Neuron (in vitro differentiated cells): ENCODE data around the gene UNKL.

Experiments
- H2AFZ ChIP-seq: one replicate; pipeline ENCODE4 v1.6.1; 2013; ENCODE audit warnings: low read depth, mild to moderate bottlenecking, inconsistent platforms, low read length, moderate library complexity
- H3K27me3 ChIP-seq: one replicate; pipeline ENCODE4 v1.6.1; 2013; ENCODE audit warnings: low read length; ENCODE audit not compliant: insufficient read depth
- H3K36me3 ChIP-seq: one replicate; pipeline ENCODE4 v1.6.1; 2013; ENCODE audit warnings: low read length; ENCODE audit not compliant: insufficient read depth
- H3K4me1 ChIP-seq: one replicate; pipeline ENCODE4 v1.6.1; 2013; ENCODE audit warnings: low read length; ENCODE audit not compliant: insufficient read depth
- H3K4me3 ChIP-seq: 2 replicates; pipeline ENCODE4 v1.5.1; 2013; ENCODE audit warnings: mild to moderate bottlenecking, low read length, moderate library complexity
- H3K9me3 ChIP-seq: one replicate; pipeline ENCODE4 v1.6.1; 2013; ENCODE audit warnings: low read length

Gene UNKL

GRCh38 chr16:1366712-1367299, 47.7 kb downstream of the UNKL start:
- Histone ChIP-seq H3K4me1 (no peaks in the 10 kb centered on the region), H3K27me3 (no peaks in the 10 kb centered on the region), H3K9me3 (no peaks in the 10 kb centered on the region), H2AFZ (no peak overlapping the region), H3K36me3 (peaks cover 46% of the 10 kb centered on the region), H3K4me3 (no peak overlapping the region)

- H3K27me3 ChIP-seq: no peaks in the 10 kb centered on the region
- no peak overlapping the region for H3K4me3 ChIP-seq
- peaks cover 44% of the 10 kb centered on the region for H3K36me3 ChIP-seq
- H2AFZ ChIP-seq: no peak overlapping the region
- no peaks in the 10 kb centered on the region for H3K9me3 ChIP-seq
- no peaks in the 10 kb centered on the region for H3K4me1 ChIP-seq
These were observed 48.3 kb downstream of the UNKL start for GRCh38 chr16:1366060-1366711.

DNA sequence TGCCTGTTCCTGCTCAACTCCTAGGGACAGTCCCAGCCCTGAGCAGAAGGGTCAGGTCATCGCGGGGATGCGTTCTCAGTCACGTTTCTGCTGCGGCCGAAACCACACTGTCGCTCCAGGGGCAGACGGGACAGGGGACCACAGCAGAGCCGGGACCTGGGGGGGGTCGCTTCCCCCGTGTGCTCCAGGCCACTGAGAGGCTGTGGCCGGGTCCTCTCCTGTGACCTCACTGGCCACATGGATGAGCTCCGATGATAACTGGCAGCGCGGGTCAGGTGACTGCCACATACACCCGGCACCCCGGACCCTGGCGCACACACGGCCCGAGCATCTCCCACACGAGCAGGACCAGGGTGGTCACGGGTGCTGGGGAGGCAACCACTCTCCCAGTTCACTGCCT, 50.0 kb downstream of the UNKL start:
- no peaks in the 10 kb centered on the region for H3K4me1 ChIP-seq
- no peak overlapping the region for H3K4me3 ChIP-seq
- no peak overlapping the region for H2AFZ ChIP-seq
- H3K27me3 ChIP-seq: no peaks in the 10 kb centered on the region
- no peaks in the 10 kb centered on the region for H3K9me3 ChIP-seq
- peaks cover 48% of the 10 kb centered on the region for H3K36me3 ChIP-seq

DNA sequence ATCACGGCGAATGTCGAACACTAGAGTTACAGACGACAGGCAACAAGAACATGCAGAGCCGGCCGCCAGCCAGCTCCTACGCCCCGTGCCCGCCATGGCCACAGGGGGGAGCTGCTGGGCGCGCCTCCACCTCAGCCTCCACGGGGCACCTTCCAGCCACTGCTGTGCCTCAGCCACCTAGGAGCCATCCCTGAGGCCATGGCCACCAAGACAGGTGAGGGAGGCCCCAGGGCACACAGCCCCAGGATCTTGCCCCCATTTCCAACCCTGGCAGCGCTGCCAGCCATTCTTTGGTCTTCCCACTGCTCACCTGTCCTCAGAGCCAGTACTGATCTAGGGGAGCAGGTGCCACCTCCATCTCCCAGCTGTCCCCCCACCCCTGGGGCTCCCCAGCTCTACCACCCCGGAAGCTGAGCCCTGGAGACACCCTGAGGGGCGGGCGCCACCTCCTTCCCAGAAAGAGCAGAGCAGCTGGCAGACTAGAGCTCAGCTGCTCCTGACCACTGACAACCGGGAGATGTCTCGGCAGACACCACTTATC, 50.9 kb downstream of the UNKL start:
- Histone ChIP-seq H3K9me3 (no peaks in the 10 kb centered on the region), H3K27me3 (no peaks in the 10 kb centered on the region), H2AFZ (no peak overlapping the region), H3K36me3 (peaks cover 48% of the 10 kb centered on the region), H3K4me1 (no peaks in the 10 kb centered on the region), H3K4me3 (no peak overlapping the region)

DNA sequence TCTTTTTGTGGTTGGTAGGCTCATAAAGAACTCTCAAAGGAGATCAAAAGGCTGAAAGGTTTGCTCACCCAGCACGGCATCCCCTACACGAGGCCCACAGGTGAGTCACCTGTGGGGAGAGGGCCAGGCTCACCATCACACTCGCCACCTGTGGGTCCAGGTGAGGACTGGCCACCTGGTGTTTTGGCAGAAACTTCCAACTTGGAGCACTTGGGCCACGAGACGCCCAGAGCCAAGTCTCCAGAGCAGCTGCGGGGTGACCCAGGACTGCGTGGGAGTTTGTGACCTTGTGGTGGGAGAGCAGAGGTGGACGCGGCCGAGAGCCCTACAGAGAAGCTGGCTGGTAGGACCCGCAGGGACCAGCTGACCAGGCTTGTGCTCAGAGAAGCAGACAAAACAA, 51.7 kb downstream of the UNKL start:
- Histone ChIP-seq H3K4me3 (no peak overlapping the region), H3K9me3 (no peaks in the 10 kb centered on the region), H2AFZ (no peak overlapping the region), H3K4me1 (no peaks in the 10 kb centered on the region), H3K36me3 (peaks cover 48% of the 10 kb centered on the region), H3K27me3 (no peaks in the 10 kb centered on the region)

- Histone ChIP-seq H3K9me3 (no peaks in the 10 kb centered on the region), H3K36me3 (peaks cover 42% of the 10 kb centered on the region), H2AFZ (no peak overlapping the region), H3K27me3 (no peaks in the 10 kb centered on the region), H3K4me1 (no peaks in the 10 kb centered on the region), H3K4me3 (no peak overlapping the region)
These were observed 52.7 kb downstream of the UNKL start for GRCh38 chr16:1361685-1362360.

DNA sequence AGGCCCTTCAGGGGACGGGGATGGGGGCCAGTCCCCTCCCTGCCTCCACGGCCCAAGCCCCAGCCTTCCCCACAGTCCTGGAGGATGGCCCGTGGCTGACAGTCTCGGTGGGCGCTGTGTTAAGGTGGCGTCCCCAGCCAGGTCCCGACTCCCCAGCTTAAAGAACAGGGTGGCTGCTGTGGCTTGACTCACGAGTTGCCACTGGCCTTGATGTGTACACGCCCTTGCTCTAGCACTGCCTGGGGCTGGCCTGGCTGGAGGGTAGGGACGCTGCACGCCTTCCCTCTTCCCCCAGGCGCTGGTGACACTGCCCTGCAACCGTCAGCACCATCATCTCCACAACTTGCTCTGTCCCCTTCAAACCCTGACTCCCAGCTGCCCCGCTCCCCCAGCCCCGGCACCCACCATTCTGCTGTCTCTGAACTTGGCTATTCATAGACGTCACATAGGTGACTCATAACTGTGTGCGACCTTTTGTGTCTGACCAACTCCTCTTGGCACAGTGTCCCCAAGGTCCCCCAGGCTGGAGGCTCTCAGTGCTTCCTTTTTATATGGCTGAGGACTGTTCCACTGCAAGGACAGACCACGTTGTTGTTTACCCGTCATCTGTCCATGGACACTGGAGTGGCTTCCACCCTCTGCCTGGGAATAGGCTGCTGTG, 56.5 kb downstream of the UNKL start:
- Histone ChIP-seq H3K9me3 (no peaks in the 10 kb centered on the region), H2AFZ (no peak overlapping the region), H3K4me1 (peaks cover 2% of the 10 kb centered on the region), H3K27me3 (no peaks in the 10 kb centered on the region), H3K4me3 (no peak overlapping the region), H3K36me3 (peaks cover 22% of the 10 kb centered on the region)

- no peak overlapping the region for H2AFZ ChIP-seq
- no peaks in the 10 kb centered on the region for H3K27me3 ChIP-seq
- no peaks in the 10 kb centered on the region for H3K9me3 ChIP-seq
- H3K36me3 ChIP-seq: peaks cover 11% of the 10 kb centered on the region
- H3K4me1 ChIP-seq: peaks cover 8% of the 10 kb centered on the region
- H3K4me3 ChIP-seq: no peak overlapping the region
These were observed 58.2 kb downstream of the UNKL start for GRCh38 chr16:1356061-1356900.

GRCh38 chr16:1355591-1355990, 58.9 kb downstream of the UNKL start:
- no peak overlapping the region for H2AFZ ChIP-seq
- H3K36me3 ChIP-seq: peaks cover 7% of the 10 kb centered on the region
- no peaks in the 10 kb centered on the region for H3K9me3 ChIP-seq

DNA sequence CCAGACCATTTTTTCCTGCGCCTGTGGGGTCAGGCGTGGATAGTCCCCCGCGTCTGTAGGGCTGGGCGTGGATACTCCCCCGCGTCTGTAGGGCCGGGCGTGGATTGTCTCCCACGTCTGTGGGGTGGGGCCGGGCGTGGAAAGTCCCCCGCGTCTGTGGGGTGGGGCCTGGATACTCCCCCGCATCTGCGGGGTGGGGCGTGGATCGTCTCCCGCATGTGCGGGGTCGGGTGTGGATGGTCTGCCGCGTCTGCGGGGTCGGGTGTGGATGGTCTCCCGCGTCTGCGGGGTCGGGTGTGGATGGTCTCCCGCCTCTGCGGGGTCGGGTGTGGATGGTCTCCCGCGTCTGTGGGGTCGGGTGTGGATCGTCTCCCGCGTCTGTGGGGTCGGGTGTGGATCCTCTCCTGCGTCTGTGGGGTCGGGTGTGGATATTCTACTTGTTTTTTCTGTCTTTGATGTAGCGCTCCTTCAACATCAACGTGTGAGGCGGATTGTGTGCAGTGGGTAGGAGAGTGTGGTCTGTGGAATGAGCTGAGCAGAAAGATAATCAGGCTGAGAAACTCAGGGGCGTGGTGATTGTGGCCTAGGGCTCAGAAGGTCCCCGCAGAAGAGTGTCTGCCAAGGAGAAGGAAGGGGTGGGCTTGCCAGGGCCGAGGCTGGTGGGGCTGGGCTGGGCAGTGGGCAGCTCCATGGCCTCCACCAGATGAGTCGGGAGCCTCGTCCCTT, 59.5 kb downstream of the UNKL start:
- H3K27me3 ChIP-seq: no peaks in the 10 kb centered on the region
- no peak overlapping the region for H2AFZ ChIP-seq
- peaks cover 9% of the 10 kb centered on the region for H3K36me3 ChIP-seq
- no peak overlapping the region for H3K4me3 ChIP-seq
- H3K4me1 ChIP-seq: peaks cover 18% of the 10 kb centered on the region
- H3K9me3 ChIP-seq: no peaks in the 10 kb centered on the region

More at GRCh38 chr16:1355591-1355990, 58.9 kb downstream of the UNKL start:
- no peak overlapping the region for H3K4me3 ChIP-seq
- peaks cover 14% of the 10 kb centered on the region for H3K4me1 ChIP-seq
- no peaks in the 10 kb centered on the region for H3K27me3 ChIP-seq

GRCh38 chr16:1351582-1352362, 62.7 kb downstream of the UNKL start, which contains the start of the genes GNPTG and TSR3:
GNPTG (plus strand) TSS chr16:1351931; CDS start chr16:1351966, 35 bp downstream.
TSR3 (minus strand) TSS chr16:1351878; CDS start chr16:1351804, 74 bp downstream.
- H3K36me3 ChIP-seq: peaks cover 27% of the 10 kb centered on the region
- peak within 1 kb of the TSS; percentile 81 for H3K4me3 ChIP-seq
- H3K27me3 ChIP-seq: no peaks in the 10 kb centered on the region
- peak within 1 kb of the TSS; percentile 71 for H2AFZ ChIP-seq
- H3K9me3 ChIP-seq: no peaks in the 10 kb centered on the region
- peaks cover 18% of the 10 kb centered on the region for H3K4me1 ChIP-seq
